ENCODE data around the gene OSBPL2.

Gene OSBPL2

GRCh38 chr20:62215991-62216635, 22.2 kb upstream of the OSBPL2 start:
- no peak overlapping the region for H3K27ac ChIP-seq
- no peaks in the 10 kb centered on the region for H4K20me1 ChIP-seq (ENCODE audit: insufficient read depth)
- no peak for TF ChIP-seq CTCF (conservative IDR thresholded peaks at IDR 0.05; ENCODE audit: low read depth, low read length)
- H2AFZ ChIP-seq (ENCODE audit: low read depth): no peak overlapping the region
- peaks cover 81% of the 10 kb centered on the region for H3K27me3 ChIP-seq (ENCODE audit: insufficient read depth, low read depth)
- H3K36me3 ChIP-seq (ENCODE audit: insufficient read depth): no peaks in the 10 kb centered on the region
- H3K4me3 ChIP-seq (IDR thresholded peaks at IDR 0.05; ENCODE audit: insufficient read depth, low read depth, low read length): no peak overlapping the region
- no peak overlapping the region for H3K4me2 ChIP-seq
- no peaks in the 10 kb centered on the region for H3K79me2 ChIP-seq (ENCODE audit: insufficient read depth, low read depth)
- no peak overlapping the region for H3K9ac ChIP-seq
- no peaks in the 10 kb centered on the region for H3K4me1 ChIP-seq (ENCODE audit: low read depth, poor library complexity, severe bottlenecking)

GRCh38 chr20:62216636-62217566, 21.4 kb upstream of the OSBPL2 start:
- Histone ChIP-seq H2AFZ (ENCODE audit: low read depth) (no peak overlapping the region), H3K4me3 (IDR thresholded peaks at IDR 0.05; ENCODE audit: insufficient read depth, low read depth, low read length) (no peak overlapping the region), H3K27ac (no peak overlapping the region), H3K27me3 (ENCODE audit: insufficient read depth, low read depth) (peaks cover 81% of the 10 kb centered on the region), H3K9ac (no peak overlapping the region), H4K20me1 (ENCODE audit: insufficient read depth) (no peaks in the 10 kb centered on the region), H3K79me2 (ENCODE audit: insufficient read depth, low read depth) (no peaks in the 10 kb centered on the region), H3K36me3 (ENCODE audit: insufficient read depth) (no peaks in the 10 kb centered on the region), H3K4me2 (no peak overlapping the region), H3K4me1 (ENCODE audit: low read depth, poor library complexity, severe bottlenecking) (no peaks in the 10 kb centered on the region)
- no peak for TF ChIP-seq CTCF (conservative IDR thresholded peaks at IDR 0.05; ENCODE audit: low read depth, low read length)

GRCh38 chr20:62217913-62218773, 20.2 kb upstream of the OSBPL2 start:
- Histone ChIP-seq H3K4me2 (no peak overlapping the region), H3K27me3 (ENCODE audit: insufficient read depth, low read depth) (peaks cover 86% of the 10 kb centered on the region), H3K4me1 (ENCODE audit: low read depth, poor library complexity, severe bottlenecking) (no peaks in the 10 kb centered on the region), H4K20me1 (ENCODE audit: insufficient read depth) (no peaks in the 10 kb centered on the region), H3K27ac (no peak overlapping the region), H3K4me3 (IDR thresholded peaks at IDR 0.05; ENCODE audit: insufficient read depth, low read depth, low read length) (no peak overlapping the region), H3K36me3 (ENCODE audit: insufficient read depth) (no peaks in the 10 kb centered on the region), H3K79me2 (ENCODE audit: insufficient read depth, low read depth) (no peaks in the 10 kb centered on the region), H2AFZ (ENCODE audit: low read depth) (no peak overlapping the region), H3K9ac (no peak overlapping the region)
- no peak for TF ChIP-seq CTCF (conservative IDR thresholded peaks at IDR 0.05; ENCODE audit: low read depth, low read length)
